Lung (tissue), 12 donors: ENCODE measurements around the gene ROBO1. TPM values are rescaled to one million over a fixed set of nuclear protein-coding genes. Genes with fewer than 3 reads are reported as not detected.

Experiments
- ATAC-seq: fragments of 200-7000 bp; cut with Tn5 transposase; one replicate; pipeline ENCODE4 v1.9.1; 2020; ENCODE audit warnings: moderate number of reproducible peaks; ENCODE audit not compliant: insufficient read depth, low FRiP score
- DNase-seq, 3 donors: peaks; one replicate each; pipeline ENCODE4 v3.0.0-alpha.2; 2013 to 2017
- H3K27ac ChIP-seq, 2 donors: one replicate each; pipeline ENCODE4 v1.5.1; 2013; ENCODE audit warnings: mild to moderate bottlenecking in 2 of 2, moderate library complexity in 2 of 2, control low read depth in 1 of 2, inconsistent platforms in 1 of 2, low read depth in 1 of 2, low read length in 1 of 2
- H3K27me3 ChIP-seq, 3 donors: one replicate each; pipeline ENCODE4 v1.5.1; 2013; ENCODE audit warnings: low read length in 2 of 3; ENCODE audit not compliant: control insufficient read depth in 3 of 3, insufficient read depth in 3 of 3
- H3K36me3 ChIP-seq, 4 donors: one replicate each; pipeline ENCODE4 v1.5.1; 2013; ENCODE audit warnings: low read length in 4 of 4, mild to moderate bottlenecking in 1 of 4, moderate library complexity in 1 of 4; ENCODE audit not compliant: control insufficient read depth in 4 of 4, insufficient read depth in 4 of 4
- H3K4me1 ChIP-seq, 5 donors: one replicate each; pipeline ENCODE4 v1.5.1; 2013; ENCODE audit warnings: low read length in 5 of 5, mild to moderate bottlenecking in 2 of 5, moderate library complexity in 1 of 5; ENCODE audit not compliant: control insufficient read depth in 5 of 5, insufficient read depth in 5 of 5
- H3K4me3 ChIP-seq: one replicate; pipeline ENCODE4 v1.5.1; 2013; ENCODE audit warnings: mild to moderate bottlenecking, control low read depth, moderate library complexity
- H3K9ac ChIP-seq, 2 donors: one replicate each; pipeline ENCODE4 v1.5.1; 2013; ENCODE audit warnings: low read length in 2 of 2, control low read depth in 1 of 2; ENCODE audit not compliant: insufficient read depth in 1 of 2
- H3K9me3 ChIP-seq, 4 donors: one replicate each; pipeline ENCODE4 v1.5.1; 2013; ENCODE audit warnings: low read length in 3 of 4, mild to moderate bottlenecking in 1 of 4, moderate library complexity in 1 of 4; ENCODE audit not compliant: control insufficient read depth in 4 of 4, insufficient read depth in 3 of 4
- CTCF ChIP-seq: IDR thresholded peaks from 2 replicates; pipeline ENCODE4 v1.5.1; 2012; ENCODE audit warnings: mild to moderate bottlenecking; ENCODE audit errors: control extremely low read depth, extremely low read depth
- WGBS, 2 donors: extraction: QIAGEN DNeasy Blood & Tissue Kit; methylation state at CpG; one replicate each; pipeline ENCODE4 v1.1.7; 2013; 5-methylcytosine and 5-hydroxymethylcytosine counted together
- polyA plus RNA-seq, 2 donors: library from polyadenylated mRNA; stranded (reverse); fragments of 200-250 nt; gene quantifications; one replicate each; pipeline ENCODE4 v1.2.1, GENCODE V29; 2013
- total RNA-seq, 2 donors: library from RNA; depleted of rRNA in 1 of 2; stranded (reverse); fragments of >200 nt in 1 of 2; gene quantifications; one replicate each; pipeline ENCODE4 v1.2.1, GENCODE V29; 2014 to 2021
- donor health status: control.
- donor health status: control.
- donor health status: Bipolar disorder and iron deficiency.
- donor health status: healthy.
- donor health status: DM: yes; HTN: yes; CAD: no.

The ROBO1 gene
- total and polyA plus RNA-seq, 4 donors: 2.6 to 72.6 (median 15.7) TPM

GRCh38 chr3:78814893-78815562 lies 952.8 kb downstream of the ROBO1 start:
- Histone ChIP-seq H3K4me3 (no peak overlapping the region), H3K9ac (no peak overlapping the region), H3K27ac (no peak overlapping the region), H3K36me3 (peaks cover 0 to 3% (median 0%) of the 10 kb centered on the region in 4 donors), H3K9me3 (peaks cover 0 to 6% (median 0%) of the 10 kb centered on the region in 4 donors), H3K27me3 (no peaks in the 10 kb centered on the region), H3K4me1 (peaks cover 0 to 20% (median 6%) of the 10 kb centered on the region in 5 donors)
- WGBS, 2 donors: 88 to 89% methylated on average over 3 of the region's 3 CpGs
- TF ChIP-seq CTCF: no peak
- ATAC-seq (no peak), DNase-seq (no peak)

GRCh38 chr3:78812166-78812565 lies 955.6 kb downstream of the ROBO1 start:
- no peaks in the 10 kb centered on the region for H3K9me3 ChIP-seq
- peaks cover 0 to 20% (median 6%) of the 10 kb centered on the region in 5 donors for H3K4me1 ChIP-seq
- no peak overlapping the region for H3K27ac ChIP-seq
- DNase-seq (no peak), ATAC-seq (no peak)
- no peak overlapping the region for H3K4me3 ChIP-seq
- no peak for TF ChIP-seq CTCF
- no peaks in the 10 kb centered on the region for H3K27me3 ChIP-seq
- H3K36me3 ChIP-seq: no peaks in the 10 kb centered on the region
- 79 to 80% methylated on average over 3 of the region's 3 CpGs for WGBS, 2 donors
- no peak overlapping the region for H3K9ac ChIP-seq

- no peak overlapping the region for H3K9ac ChIP-seq
- no peaks in the 10 kb centered on the region for H3K27me3 ChIP-seq
- no peaks in the 10 kb centered on the region for H3K9me3 ChIP-seq
- 83 to 90% methylated on average over 4 of the region's 4 CpGs for WGBS, 2 donors
- peaks cover 0 to 27% (median 6%) of the 10 kb centered on the region in 5 donors for H3K4me1 ChIP-seq
- DNase-seq (peak; percentile 23 to 89 (median 83)), ATAC-seq (no peak)
- no peak overlapping the region for H3K27ac ChIP-seq
- no peaks in the 10 kb centered on the region for H3K36me3 ChIP-seq
- TF ChIP-seq CTCF: no peak
- no peak overlapping the region for H3K4me3 ChIP-seq
Observed at GRCh38 chr3:78809966-78810365, 957.8 kb downstream of the ROBO1 start.
